ENCODE data around the gene TPM3.
A peak's percentile ranks its signal among the peaks of the same experiment; 100 is the strongest.

The TPM3 gene

DNA sequence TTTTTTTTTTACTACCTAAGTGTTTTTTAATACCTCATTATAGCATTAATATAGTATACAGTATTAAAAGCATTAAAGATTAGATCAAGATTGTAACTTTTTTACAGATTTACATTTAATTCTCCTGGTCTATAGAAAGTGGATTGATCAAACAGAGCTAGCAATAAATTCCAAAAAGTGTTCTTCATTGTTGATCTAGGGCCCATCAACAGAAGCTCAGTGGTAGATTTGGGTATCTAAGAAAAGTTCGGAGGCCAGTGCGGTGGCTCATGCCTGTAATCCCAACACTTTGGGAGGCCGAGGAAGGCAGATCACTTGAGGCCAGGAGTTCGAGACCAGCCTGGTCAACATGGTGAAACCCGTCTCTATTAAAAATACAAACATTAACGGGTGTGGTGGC lies 49.5 kb downstream of the TPM3 start:
- no peak for TF ChIP-seq ESRRG (CRISPR knock-in tag; IDR thresholded peaks at IDR 0.05)
- no peak for TF ChIP-seq TOX (CRISPR knock-in tag; IDR thresholded peaks at IDR 0.05; ENCODE audit: borderline replicate concordance)
- TF ChIP-seq PPARA (CRISPR knock-in tag; IDR thresholded peaks at IDR 0.05; ENCODE audit: borderline replicate concordance), result no peak
- TF ChIP-seq ZFP3 (CRISPR knock-in tag; IDR thresholded peaks at IDR 0.05), result no peak
- no peak for TF ChIP-seq ZNF565 (CRISPR knock-in tag; conservative IDR thresholded peaks at IDR 0.05; ENCODE audit: low read depth)
- TF ChIP-seq CSDC2 (CRISPR knock-in tag; IDR thresholded peaks at IDR 0.05), result no peak
- no peak for TF ChIP-seq ISL1 (CRISPR knock-in tag; IDR thresholded peaks at IDR 0.05)
- TF ChIP-seq, protein P1, sequence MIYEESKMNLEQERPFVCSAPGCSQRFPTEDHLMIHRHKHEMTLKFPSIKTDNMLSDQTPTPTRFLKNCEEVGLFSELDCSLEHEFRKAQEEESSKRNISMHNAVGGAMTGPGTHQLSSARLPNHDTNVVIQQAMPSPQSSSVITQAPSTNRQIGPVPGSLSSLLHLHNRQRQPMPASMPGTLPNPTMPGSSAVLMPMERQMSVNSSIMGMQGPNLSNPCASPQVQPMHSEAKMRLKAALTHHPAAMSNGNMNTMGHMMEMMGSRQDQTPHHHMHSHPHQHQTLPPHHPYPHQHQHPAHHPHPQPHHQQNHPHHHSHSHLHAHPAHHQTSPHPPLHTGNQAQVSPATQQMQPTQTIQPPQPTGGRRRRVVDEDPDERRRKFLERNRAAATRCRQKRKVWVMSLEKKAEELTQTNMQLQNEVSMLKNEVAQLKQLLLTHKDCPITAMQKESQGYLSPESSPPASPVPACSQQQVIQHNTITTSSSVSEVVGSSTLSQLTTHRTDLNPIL (CRISPR knock-in tag; IDR thresholded peaks at IDR 0.05; ENCODE audit: low read depth), result no peak
- no peak for TF ChIP-seq ARNTL (CRISPR knock-in tag; IDR thresholded peaks at IDR 0.05; ENCODE audit: borderline replicate concordance, low read depth)
- TF ChIP-seq, protein P2, sequence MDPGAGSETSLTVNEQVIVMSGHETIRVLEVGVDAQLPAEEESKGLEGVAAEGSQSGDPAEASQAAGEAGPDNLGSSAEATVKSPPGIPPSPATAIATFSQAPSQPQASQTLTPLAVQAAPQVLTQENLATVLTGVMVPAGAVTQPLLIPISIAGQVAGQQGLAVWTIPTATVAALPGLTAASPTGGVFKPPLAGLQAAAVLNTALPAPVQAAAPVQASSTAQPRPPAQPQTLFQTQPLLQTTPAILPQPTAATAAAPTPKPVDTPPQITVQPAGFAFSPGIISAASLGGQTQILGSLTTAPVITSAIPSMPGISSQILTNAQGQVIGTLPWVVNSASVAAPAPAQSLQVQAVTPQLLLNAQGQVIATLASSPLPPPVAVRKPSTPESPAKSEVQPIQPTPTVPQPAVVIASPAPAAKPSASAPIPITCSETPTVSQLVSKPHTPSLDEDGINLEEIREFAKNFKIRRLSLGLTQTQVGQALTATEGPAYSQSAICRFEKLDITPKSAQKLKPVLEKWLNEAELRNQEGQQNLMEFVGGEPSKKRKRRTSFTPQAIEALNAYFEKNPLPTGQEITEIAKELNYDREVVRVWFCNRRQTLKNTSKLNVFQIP (CRISPR knock-in tag; IDR thresholded peaks at IDR 0.05; ENCODE audit: borderline replicate concordance, low read depth), result no peak
- no peak for TF ChIP-seq SNAI2 (CRISPR knock-in tag; IDR thresholded peaks at IDR 0.05)
- no peak for TF ChIP-seq ZFP30 (CRISPR knock-in tag; IDR thresholded peaks at IDR 0.05)
- ATAC-seq, result no peak

DNA sequence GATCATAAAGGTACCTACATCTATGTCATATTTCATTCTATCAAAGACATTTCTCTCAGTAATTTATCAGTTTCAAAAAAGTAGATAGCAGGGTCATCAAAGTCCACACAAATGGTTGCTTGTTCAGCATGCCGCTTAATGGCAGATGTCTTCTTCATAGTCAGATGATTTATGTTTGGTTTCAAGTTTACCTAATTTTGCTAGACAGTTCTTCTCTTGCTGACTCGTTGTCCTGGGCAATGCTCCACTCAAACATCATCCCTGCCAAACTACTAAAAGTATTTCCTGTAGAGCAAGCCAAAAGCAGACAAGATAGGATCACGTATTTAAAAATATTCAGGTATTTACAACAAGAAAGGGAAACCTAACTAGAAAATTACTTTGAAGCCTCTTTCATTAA lies 50.7 kb downstream of the TPM3 start:
- TF ChIP-seq PPARA (CRISPR knock-in tag; IDR thresholded peaks at IDR 0.05; ENCODE audit: borderline replicate concordance) (no peak), ZC3H10 (CRISPR knock-in tag; IDR thresholded peaks at IDR 0.05) (no peak), SNAI2 (CRISPR knock-in tag; IDR thresholded peaks at IDR 0.05) (no peak)
- TF ChIP-seq, protein P1 (CRISPR knock-in tag; IDR thresholded peaks at IDR 0.05; ENCODE audit: low read depth), result no peak
- TF ChIP-seq, protein P3, sequence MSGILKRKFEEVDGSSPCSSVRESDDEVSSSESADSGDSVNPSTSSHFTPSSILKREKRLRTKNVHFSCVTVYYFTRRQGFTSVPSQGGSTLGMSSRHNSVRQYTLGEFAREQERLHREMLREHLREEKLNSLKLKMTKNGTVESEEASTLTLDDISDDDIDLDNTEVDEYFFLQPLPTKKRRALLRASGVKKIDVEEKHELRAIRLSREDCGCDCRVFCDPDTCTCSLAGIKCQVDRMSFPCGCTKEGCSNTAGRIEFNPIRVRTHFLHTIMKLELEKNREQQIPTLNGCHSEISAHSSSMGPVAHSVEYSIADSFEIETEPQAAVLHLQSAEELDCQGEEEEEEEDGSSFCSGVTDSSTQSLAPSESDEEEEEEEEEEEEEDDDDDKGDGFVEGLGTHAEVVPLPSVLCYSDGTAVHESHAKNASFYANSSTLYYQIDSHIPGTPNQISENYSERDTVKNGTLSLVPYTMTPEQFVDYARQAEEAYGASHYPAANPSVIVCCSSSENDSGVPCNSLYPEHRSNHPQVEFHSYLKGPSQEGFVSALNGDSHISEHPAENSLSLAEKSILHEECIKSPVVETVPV (CRISPR knock-in tag; IDR thresholded peaks at IDR 0.05), result no peak
- peak; percentile 87 for ATAC-seq

DNA sequence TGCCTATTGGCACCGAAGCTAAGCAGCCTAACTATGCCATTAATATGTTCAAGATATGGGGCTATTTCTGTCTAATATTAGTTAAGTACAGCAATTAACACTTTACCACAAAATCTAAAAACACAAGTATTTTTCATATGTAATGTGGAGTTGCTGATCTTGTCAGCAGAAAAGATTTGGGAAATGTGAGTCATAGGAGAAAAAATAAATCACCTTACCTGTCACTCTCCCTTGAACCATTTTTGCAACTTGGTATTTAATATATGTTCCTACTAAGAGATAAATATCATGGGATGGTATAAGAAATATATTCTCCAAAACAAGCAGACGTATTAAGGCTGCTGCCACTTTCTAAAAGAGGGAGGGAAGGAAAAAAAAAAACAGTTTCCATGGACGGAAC lies 54.0 kb downstream of the TPM3 start:
- no peak for ATAC-seq
- no peak for TF ChIP-seq ZNF565 (CRISPR knock-in tag; conservative IDR thresholded peaks at IDR 0.05; ENCODE audit: low read depth)
- TF ChIP-seq ZC3H10 (CRISPR knock-in tag; IDR thresholded peaks at IDR 0.05), result no peak
- TF ChIP-seq, protein P1 (CRISPR knock-in tag; IDR thresholded peaks at IDR 0.05; ENCODE audit: low read depth), result no peak
- TF ChIP-seq, protein P3 (CRISPR knock-in tag; IDR thresholded peaks at IDR 0.05), result no peak
- no peak for TF ChIP-seq SNAI2 (CRISPR knock-in tag; IDR thresholded peaks at IDR 0.05)
- TF ChIP-seq ZNF70 (CRISPR knock-in tag; IDR thresholded peaks at IDR 0.05), result no peak

DNA sequence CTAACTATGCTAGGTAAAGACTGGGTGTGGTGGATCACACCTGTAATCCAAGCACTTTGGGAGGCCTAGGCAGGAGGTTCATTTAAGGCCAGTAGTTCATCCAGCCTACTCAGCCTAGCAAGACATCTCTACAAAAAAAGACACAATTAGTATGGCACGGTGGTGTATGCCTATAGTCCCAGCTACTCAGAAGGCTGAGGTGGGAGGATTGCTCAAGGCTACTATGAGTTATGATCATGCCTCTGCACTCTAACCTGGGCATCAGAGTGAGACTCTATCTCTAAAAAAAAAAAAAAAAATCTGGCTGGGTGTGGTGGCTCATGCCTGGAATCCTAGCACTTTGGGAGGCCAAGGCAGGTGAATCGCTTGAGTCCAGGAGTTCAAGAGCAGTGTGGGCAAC lies 58.6 kb downstream of the TPM3 start:
- ATAC-seq, result no peak
- TF ChIP-seq, protein P1 (CRISPR knock-in tag; IDR thresholded peaks at IDR 0.05; ENCODE audit: low read depth), result no peak
- TF ChIP-seq ESRRG (CRISPR knock-in tag; IDR thresholded peaks at IDR 0.05), result no peak
- TF ChIP-seq RARB (CRISPR knock-in tag; IDR thresholded peaks at IDR 0.05), result no peak
- no peak for TF ChIP-seq GLIS3 (CRISPR knock-in tag; IDR thresholded peaks at IDR 0.05)

Measured in SK-N-SH treated with all-trans-retinoic acid at 6 μM for 48 hours (cell line).